HG02970 (cell line): Measurements from ENCODE around the gene FAM241A.
"Not testable (repeated sequence)": the region's sequence is repeated elsewhere in the genome, so short reads cannot be mapped to it uniquely, and the experiment has no call there.

Experiments
- ATAC-seq: cut with Tn5 transposase; IDR thresholded peaks from one replicate; pipeline ENCODE4 v1.9.1; 2021; ENCODE audit warnings: mild to moderate bottlenecking, moderate library complexity, moderate number of reproducible peaks; ENCODE audit not compliant: unreplicated experiment, low FRiP score

FAM241A gene

DNA sequence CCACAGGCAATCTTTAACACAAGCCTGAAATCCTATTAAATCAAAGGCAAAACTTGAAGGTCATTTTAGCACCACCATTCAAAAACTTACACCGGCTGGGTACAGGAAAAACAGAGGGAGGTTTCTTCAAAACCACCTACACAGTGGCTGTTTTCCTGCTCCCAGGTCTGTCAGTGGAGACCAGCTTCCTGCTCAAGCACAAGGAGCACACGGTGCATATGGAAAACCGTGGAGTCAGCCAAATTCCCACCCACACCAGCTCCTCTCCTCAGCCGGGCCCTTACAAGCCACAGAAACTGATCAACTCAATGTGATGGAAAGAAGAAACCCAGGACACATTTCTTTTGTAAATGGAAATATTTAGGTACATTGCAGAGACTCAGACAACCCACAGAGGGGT is 14.3 kb upstream of the FAM241A start:
- ATAC-seq, result no peak

DNA sequence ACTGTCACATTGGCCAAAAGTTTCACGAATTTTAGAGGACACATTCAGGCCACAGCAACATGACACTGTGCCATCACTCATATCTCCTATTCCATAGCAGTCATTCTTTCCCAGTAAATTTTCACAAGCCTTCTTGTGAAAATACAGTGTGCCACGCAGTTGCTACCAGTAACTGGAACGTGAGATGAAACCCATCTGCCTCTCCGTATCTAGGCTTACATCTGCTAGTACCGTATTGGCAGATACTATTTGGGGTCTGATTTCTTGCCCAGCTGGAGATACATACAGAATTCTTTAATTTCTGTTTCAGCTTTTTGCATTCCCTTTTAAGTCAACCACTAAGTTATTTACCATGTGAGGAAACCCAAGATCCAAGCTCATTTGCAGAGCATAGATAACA is 8.7 kb upstream of the FAM241A start:
- no peak for ATAC-seq

DNA sequence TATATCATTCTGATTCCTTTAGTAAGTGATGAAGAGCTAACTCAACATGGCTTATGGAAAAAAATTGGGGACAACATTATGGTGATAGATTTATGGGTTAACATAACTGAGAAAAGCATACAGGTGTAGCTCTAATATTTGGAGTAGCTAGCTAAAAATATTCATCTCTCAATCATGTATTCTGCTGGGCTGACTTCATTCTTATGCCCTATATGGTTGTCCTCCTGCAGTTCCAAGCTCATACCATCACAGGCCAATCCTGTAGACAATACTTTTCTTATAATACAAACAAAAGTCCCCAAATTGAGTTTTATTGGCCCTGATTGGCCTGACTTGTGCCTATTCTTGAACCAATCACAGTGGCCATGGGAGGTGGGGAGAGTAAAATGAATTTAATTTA is 6.7 kb upstream of the FAM241A start:
- no peak for ATAC-seq

DNA sequence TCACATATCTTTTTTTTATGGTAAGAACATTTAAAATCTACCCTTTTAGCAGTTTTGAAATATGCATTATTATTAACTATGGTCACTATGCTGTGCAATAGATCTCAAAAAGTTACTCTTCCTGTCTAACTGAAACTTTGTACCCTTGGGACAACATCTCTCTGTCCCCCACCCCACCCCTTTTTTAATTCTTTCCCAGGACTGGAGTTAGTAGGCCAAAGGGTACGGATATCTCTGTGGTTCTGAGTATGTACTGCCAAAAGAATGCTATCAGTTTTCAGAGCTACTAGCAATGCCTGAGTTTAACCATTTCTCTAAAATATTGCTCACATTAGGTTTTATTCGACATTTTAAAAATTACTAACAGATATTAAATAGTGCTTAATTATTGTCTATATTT is 4.7 kb upstream of the FAM241A start:
- ATAC-seq, result no peak

DNA sequence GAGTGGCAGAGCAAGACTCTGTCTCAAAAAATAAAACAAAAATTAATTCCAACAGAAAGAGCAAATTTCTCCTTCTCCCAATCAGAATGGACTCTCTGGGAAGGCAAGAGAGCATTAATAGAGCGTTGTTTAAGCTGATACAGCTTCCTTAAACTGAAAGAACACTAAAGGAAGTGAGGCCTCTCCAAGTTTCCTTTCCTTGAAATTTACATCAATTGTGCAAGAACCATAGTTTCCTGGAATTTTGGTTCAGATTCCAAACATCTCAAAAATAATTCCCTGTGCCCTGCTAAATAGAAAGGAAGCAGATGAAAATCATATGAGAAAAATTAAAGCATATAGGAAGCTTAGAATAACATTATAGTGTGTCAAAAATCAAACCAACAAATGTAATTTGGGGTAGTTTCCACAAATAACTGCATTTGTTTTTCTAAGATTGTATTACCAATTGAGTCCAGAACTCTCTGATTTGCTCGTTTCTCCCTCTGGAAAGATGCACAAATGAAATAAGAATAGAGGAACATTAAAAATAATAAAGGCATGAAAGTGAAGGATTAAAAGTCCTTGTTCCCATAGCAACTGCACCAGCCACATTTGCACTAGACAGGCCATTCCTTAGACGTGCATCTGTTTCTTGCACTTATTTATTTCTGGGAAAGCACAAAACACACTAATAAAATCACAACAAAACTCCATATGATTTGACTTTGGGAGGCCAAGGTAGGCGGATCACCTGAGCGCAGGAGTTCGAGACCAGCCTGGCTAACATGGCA is 3.7 kb upstream of the FAM241A start:
- ATAC-seq, result no peak

DNA sequence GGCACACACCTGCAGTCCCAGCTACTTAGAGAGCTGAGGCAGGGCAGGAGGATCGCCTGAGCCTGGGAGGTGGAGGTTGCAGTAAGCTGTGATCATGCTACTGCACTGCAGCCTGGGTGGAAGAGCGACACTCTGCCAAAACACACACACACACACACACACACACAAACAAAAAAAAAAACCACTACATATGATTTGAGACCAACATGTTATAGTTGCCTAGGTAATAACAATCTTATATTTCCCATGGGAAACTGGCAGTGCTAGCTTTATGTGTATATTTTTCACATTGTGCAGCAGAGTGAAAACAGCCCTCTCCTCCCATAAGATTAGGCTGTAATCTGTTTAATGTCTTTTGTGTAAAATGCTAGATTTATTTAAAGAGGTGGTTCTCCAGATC is 3.1 kb upstream of the FAM241A start:
- no peak for ATAC-seq

DNA sequence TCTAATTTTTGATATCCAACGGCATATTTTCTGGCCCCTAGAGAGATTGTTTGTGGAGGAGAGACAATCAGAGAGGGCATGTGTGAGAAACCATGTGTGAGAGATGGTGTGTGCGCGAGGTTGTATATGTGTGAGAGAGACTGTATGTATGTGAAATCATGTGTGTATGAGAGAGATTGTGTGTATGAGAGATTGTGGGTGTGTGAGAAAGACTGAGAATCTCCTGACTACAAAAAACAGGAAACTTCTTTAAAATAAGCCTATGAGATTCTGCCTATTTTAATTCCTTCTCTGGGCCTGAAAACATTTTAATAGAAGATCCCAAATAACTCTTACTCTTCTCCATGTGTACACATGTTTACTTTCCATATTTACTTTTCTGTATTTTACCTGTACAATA is 1.5 kb upstream of the FAM241A start:
- ATAC-seq, result no peak

DNA sequence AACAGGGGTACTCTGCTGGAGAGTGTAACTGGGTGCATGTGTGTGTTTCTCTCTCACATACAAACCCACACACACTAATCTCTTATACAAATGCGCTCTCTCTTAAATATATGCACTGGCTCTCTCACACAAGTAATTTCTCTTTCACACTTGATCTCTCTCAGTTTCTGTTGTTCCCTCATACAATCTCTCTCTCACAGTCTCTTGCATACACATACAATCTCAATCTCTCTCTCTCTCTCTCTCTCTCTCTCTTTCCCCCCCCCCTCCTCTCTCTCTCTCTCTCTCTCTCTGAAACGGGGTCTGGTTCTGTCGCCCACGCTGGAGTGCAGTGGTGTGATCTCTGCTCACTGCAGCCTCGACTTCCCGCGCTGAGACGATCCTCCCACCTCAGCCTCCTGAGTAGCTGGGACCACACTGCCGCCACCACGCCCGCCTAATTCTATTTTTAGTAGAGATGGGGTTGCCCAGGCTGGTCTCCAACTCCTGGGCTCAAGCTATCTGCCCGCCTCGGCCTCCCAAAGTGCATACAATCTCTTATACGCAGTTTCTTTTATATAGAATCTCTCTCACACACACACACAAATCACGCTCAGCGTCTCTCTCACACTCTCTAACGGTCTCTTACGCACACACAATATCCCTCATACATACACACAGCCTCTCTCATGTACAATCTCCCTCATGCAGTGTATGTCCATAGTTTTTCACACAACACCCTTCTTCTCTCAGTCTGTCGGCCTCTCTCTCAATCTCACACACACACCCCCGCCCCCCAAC is 518 bp upstream of the FAM241A start:
- ATAC-seq, result no peak

DNA sequence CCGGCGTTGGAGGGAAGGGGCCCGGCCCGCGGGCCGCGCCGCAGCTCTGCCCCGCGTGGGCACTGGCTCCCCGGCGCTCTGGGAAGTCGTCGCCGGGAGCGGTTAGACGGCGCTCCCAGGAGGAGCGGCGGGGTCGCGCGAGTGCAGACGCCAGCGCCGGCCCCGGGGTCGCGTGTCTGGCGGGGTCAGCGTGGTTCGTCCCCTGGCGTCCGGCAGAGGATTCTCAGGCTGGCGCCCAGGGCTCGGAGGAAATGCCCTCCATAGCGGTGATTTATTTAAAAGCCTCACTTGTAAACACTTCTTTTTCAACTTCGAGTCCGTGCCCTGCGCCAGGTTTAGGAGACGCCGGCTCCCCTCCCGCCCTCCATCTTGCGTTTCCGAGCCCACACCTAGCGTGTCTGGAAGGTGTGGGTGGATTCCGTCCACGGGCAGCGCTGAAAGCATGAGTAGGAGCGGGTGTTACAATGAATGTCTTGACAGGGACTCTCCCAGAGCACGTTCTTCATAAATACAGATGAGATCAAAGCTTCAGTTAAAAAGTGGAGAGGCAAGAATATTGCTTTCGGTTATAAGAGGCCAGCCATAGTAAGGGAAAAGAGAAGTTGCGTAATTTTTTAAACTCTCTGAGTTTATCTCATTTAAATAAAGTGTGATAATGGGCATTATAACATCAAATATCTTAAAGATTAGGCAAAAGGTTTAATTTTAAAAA is 692 bp downstream of the FAM241A start:
- ATAC-seq, result peak; percentile 41

DNA sequence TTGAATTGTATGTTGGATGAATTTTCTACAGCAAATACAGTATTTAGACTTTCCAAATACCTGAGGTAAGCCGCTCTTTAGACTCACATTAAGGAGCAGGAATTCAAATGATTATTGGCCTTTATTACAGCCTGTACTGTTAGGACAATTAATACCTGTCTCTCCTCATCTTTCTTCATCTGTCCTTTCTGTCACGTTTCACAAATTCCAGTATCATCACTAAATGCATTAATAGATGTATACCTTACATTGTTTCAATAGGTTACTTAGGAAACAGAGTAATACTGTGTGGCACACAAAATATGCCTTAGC is 1.2 kb downstream of the FAM241A start:
- ATAC-seq, result no peak

DNA sequence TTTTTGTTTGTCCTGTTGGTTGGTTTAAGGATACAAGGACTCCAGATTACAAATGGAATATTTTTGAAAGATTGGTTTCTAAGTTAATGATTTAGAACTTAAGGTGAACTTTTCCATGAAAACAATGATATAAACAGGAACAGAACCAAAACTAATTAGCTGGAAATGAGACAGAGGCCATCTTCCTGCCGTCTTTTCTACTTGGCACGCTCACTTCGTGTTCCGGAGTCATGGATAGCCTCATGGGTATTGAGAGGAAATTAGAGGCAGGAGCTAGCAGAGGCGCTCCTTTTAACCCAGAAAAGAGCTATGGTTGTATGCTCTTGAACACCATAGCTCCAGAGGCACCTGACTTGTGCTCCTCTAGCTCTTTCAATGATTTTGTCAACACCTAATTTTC is 2.4 kb downstream of the FAM241A start:
- no peak for ATAC-seq

DNA sequence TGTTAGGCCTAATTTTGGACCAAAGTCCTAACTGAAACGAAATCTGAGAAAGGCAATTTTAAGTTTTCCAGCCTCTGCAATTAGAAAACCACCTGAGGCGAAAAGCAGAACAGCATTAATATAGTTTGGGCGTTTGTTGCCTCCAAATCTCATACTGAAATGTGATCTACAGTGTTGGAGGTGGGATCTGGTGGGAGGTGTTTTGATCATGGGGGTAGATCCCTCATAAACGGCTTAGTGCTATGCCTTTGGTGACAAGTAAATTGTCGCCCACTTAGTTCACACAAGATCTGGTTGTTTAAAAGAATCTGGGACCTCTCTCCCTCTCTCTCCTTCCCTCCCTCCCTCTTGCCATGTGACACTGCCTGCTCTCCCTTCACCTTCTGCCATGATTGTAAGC is 5.7 kb downstream of the FAM241A start:
- ATAC-seq, result no peak

DNA sequence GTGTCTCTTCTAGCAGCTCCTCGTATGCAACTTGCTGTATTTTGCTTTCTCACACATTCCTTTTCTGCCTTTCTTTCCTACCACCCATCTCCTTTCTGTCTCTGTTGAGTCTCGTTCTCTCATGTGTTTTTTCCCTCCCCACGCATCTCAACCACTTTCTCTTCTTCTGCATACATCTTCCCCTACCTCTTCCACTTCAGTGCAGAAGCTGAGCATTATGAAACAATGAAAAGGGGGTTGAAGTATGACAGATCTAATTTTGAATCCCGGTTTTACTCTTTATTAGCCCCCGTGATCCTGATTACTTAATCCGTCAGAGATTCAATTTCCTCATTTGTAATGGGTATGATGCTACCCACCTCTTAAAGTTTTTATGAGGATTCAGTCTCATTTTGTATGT is 7.3 kb downstream of the FAM241A start:
- no peak for ATAC-seq

DNA sequence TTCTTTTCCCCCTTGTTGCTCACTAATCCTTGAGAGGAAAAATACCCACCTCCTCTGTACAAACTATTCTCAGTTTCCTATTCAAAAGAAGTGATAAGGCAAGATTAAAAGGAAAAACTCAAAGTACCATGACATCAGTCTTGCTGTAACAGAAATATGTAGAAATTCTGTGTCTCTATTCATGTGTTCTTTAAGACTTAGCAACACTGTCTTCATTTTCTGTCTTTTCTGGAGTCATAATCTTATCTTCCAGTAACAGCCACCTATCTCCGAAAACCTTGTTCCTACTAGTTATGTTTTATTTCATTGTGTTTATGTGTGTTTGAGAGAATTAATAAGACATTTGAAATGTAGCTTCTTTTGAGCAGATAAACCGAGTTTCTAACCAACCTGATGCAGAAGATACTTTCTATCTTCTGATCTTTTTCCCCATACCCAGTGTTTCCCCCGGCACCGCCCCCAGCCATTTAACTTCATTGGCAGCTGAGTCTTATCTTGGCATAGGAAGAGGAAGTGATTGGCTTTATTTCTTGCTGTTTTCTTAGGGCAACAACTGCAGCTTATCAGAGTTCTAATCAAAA is 8.0 kb downstream of the FAM241A start:
- no peak for ATAC-seq

DNA sequence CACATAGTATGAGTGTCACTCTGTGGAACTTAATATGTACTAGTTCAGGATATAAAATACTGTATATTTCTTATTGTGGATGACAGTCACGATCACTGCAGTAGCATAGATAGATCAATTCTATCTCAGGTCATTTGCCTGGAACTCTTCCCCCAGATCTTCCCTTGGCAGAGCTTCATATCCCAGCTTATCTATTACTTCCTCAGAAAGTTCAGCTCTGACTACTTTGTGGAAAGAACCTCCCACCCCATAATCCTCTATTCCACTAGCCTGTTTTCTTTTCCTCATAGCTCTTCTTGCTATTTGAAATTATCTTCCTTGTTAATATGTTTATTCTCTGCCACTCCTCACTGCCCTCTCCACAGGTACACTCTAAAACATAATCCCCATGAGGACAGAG is 10.9 kb downstream of the FAM241A start:
- no peak for ATAC-seq

DNA sequence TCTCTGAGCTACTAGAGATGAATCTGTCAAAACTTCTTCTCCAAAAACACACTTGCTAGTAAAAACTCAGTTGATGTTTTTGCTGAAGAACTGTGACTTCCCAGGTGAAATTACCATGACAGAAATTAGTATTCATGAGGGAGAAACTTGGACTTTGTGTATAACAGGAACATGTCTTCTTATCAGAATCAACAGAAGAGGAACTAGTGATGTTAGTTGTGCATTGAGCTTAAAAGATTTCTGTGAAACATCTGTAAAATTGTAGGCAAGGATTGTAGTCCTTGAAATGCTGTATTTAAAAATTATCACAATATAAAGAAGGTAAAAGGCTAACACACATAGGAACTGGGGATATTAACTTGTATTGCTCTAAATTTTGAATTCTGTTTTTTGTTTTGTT is 11.3 kb downstream of the FAM241A start:
- no peak for ATAC-seq

DNA sequence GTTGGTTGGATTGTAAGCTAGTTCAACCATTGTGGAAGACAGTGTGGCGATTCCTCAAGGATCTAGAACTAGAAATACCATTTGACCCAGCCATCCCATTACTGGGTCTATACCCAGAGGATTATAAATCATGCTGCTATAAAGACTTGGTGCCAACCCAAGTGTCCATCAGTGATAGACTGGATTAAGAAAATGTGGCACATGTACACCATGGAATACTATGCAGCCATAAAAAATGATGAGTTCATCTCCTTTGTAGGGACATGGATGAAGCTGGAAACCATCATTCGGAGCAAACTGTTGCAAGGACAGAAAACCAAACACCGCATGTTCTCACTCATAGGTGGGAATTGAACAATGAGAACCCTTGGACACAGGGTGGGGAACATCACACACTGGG is 18.5 kb downstream of the FAM241A start:
- ATAC-seq, result not testable (repeated sequence)

DNA sequence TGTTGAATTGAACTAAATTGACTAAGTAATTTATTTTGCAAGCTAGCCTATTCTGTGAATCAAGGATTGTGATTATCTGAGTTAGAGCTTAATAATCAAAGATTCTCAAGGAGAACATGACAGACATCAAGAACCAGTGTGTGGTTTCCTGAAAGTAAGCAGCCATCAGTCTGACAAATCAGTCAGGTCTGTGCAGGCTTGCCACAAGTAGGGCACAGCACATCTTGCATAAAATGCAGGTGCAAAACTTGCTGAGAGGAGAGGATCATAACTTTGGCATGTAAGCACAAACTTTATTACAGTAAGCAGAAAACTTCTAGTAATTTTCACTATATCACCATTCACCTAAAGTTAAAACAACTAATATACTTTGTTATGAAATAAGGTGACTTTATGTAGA is 22.5 kb downstream of the FAM241A start:
- ATAC-seq, result no peak

DNA sequence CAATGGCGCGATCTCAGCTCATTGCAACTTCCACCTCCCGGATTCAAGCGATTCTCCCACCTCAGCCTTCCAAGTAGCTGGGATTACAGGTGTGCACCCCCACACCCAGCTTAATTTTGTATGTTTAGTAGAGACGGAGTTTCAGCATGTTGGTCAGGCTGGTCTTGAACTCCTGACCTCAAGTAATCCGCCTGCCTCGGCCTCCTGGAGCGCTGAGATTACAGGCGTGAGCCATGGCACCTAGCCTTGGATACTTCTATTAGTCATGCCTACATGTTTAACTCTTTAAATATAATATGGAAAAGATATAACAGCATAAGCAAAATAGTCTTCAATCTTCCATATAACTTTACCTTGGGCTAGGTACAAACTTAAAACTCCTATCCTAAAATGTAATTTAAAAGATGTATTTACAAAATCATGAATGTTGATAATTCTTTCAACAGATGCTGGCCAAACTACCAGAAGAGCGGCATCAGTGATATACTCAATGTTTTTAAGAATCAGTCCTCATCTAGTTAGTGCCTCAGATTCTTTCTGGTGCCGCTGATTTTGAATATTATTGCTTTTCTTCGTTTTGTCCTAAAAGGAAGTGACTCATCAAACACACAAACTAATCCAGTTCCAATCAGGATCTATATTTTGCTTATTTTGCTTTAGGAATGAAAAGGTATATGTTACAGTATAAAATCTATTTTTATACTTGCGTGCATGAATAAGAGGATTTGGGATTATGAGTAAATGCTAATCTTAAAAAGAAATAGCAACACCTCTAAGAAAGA is 23.7 kb downstream of the FAM241A start:
- ATAC-seq, result no peak

DNA sequence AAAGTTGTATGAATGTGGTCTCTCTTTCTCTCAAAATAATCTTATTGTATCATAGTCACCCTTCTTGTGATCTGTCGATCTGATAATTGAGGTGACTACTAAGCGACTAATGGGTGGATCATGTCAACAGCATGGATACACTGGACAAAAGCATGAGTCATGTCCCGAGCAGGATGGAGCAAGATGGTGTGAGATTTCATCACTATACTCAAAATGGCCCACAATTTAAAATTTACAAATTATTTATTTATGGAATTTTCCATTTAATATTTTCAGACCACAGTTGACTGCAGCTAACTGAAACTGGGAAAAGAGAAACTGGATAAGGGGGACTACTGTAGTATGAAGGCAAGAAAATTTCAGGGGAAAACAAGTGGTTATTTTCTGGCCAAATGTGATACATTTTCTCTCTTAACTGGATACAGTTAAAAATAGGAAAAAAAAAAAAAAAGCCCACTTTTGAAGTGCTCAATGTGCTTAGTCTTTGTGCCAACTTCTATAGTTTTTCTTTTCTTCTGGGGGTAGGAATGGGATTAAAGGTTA is 25.3 kb downstream of the FAM241A start:
- no peak for ATAC-seq
